SK-N-SH (cell line): ENCODE results near the gene LRP5.

Experiments used
- CTCF ChIP-seq: fragments of 200-600 bp; sonication (generic); IDR thresholded peaks from 2 replicates; pipeline ENCODE4 v1.6.1; 2017; ENCODE audit warnings: antibody characterized with exemption, mild to moderate bottlenecking, moderate library complexity
- EP300 ChIP-seq, 2 experiments: IDR thresholded peaks; 2 replicates each; pipeline versions ENCODE4 v1.4.0 to v1.6.1; 2012; ENCODE audit warnings: borderline replicate concordance in 1 of 2, low read depth in 1 of 2, low read length in 1 of 2
- EZH2phosphoT487 ChIP-seq: fragments of 200-600 bp; sonication (generic); IDR thresholded peaks from 2 replicates; pipeline ENCODE4 v1.6.1; 2017; ENCODE audit warnings: low read depth, mixed run types, mild to moderate bottlenecking, antibody characterized with exemption, moderate library complexity, borderline replicate concordance
- JUND ChIP-seq: IDR thresholded peaks from 2 replicates; pipeline ENCODE4 v1.4.0; 2012
- MXI1 ChIP-seq: IDR thresholded peaks from 2 replicates; pipeline ENCODE4 v1.6.1; 2012; ENCODE audit warnings: mild to moderate bottlenecking, low read depth, low read length, improper control_type of control experiment
- NRF1 ChIP-seq: IDR thresholded peaks from 2 replicates; pipeline ENCODE4 v1.6.1; 2012; ENCODE audit warnings: low read depth, mild to moderate bottlenecking, low read length
- POLR2AphosphoS5 ChIP-seq: IDR thresholded peaks from 2 replicates; pipeline ENCODE4 v1.6.1; 2012; ENCODE audit warnings: low read depth, low read length
- TEAD4 ChIP-seq: IDR thresholded peaks from 2 replicates; pipeline ENCODE4 v1.4.0; 2012; ENCODE audit warnings: mild to moderate bottlenecking, borderline replicate concordance; ENCODE audit not compliant: insufficient read depth
- TF ChIP-seq, protein P1 (sequence below): IDR thresholded peaks from 2 replicates; pipeline ENCODE4 v1.4.0; 2012; ENCODE audit warnings: low read depth

DNA sequence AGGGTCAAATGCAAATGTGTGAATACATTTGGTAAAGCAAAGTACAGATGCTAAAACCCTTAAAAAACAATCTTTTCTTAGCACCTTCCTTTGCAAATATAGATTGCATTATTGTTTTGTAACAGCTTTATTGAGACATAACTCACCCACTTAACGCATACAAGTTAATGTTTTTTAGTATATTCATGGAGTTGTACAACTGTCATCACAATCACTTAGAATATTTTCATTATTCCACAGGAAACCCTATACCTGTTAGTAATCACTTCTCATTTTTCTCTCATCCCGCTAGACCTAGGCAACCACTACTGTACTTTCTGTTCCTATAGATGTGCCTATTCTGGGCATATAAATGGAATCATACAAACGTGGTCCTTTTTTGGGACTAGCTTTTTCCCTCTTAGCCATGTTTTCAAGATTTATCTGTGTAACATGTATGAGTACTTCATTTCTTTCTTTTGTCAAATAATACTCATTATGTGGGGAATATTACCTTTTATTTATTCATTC is 182.9 kb downstream of the LRP5 start:
- no peak for TF ChIP-seq EZH2phosphoT487
- TF ChIP-seq CTCF, result no peak
- no peak for TF ChIP-seq TEAD4
- TF ChIP-seq MXI1, result no peak
- no peak for TF ChIP-seq EP300 (IDR thresholded peaks at IDR 0.05; ENCODE audit: borderline replicate concordance in 1 of 2, low read depth in 1 of 2, low read length in 1 of 2)
- no peak for TF ChIP-seq POLR2AphosphoS5
- TF ChIP-seq JUND, result no peak
- no peak for TF ChIP-seq NRF1
- TF ChIP-seq, protein P1, sequence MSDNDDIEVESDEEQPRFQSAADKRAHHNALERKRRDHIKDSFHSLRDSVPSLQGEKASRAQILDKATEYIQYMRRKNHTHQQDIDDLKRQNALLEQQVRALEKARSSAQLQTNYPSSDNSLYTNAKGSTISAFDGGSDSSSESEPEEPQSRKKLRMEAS, result no peak
